SHP77 treated with DMSO at 0.1 percent for 48 hours (cell line): ENCODE data around the gene LCLAT1.
A peak's percentile ranks its signal among the peaks of the same experiment; 100 is the strongest.

Source experiments
- DNase-seq: peaks from one replicate; lab custom pipeline; 2025; lab: John Stamatoyannopoulos, UW

LCLAT1 gene

GRCh38 chr2:30645081-30645744 lies 198.2 kb downstream of the LCLAT1 start:
- DNase-seq = no peak

DNA sequence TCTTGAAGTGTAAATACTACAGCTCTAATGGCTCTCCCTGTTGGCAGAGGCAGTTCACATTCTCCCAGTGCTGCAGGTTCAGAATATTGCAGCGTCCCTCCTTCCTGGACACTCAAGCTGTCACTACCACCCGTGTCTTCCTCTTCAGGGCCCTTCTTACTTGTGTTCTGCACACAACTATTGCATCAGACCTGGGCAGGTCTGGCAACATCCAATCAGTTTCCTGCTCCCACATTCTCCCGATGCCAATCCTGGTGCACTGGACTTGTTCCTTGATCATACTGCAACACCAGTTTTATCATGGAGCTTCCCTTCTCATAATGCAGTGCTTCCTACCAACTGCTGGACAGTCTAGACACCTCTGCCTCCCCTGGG lies 198.7 kb downstream of the LCLAT1 start:
- DNase-seq = no peak

GRCh38 chr2:30647752-30648457 lies 200.9 kb downstream of the LCLAT1 start:
- no peak for DNase-seq

GRCh38 chr2:30649278-30649677 lies 202.2 kb downstream of the LCLAT1 start:
- DNase-seq = no peak

- DNase-seq = no peak
Measured at GRCh38 chr2:30649828-30650227, 202.8 kb downstream of the LCLAT1 start.

GRCh38 chr2:30652271-30652915 lies 205.3 kb downstream of the LCLAT1 start:
- no peak for DNase-seq

- no peak for DNase-seq
Measured at GRCh38 chr2:30653847-30654246, 206.8 kb downstream of the LCLAT1 start.

DNA sequence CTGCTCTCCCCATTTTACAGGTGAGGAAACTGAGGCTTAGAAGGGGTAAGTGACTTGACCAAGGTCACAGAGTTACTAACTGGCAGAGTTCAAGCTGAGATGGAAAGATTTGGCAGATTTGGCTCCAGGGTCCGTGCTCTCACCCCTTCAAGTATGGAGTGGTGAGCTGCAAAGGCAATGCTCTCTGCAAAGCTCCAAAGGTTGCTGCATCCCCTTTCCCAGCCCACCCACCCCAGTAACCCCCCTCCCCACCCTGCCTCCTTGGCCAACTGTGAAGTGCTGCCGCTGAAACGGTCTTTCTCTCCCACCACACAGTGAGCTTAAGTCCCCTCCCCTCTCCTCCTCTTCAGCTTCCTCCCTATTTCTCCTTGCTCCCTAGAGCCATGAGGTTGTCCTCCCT lies 207.4 kb downstream of the LCLAT1 start:
- DNase-seq = no peak

- DNase-seq = no peak
Measured at GRCh38 chr2:30655211-30655610, 208.2 kb downstream of the LCLAT1 start.

DNA sequence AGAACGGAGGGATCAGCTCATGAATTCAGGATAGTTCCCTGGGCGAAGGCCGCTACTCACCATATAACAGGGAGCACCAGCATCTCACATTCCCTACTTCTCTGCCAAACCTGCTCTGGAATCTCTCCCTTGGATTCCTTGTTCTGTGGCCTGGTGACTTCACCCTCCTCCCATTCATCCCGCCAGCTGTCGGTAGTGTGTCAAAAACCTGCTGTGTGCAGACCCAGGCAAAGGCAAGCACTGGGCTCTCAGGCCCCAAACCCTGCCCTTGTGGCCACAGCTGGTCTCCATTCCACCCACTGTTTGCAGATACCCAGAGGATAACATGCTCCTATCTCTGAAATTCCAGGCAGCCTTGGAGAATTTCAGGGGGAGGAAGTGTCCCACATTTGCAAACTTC lies 208.6 kb downstream of the LCLAT1 start:
- no peak for DNase-seq

DNA sequence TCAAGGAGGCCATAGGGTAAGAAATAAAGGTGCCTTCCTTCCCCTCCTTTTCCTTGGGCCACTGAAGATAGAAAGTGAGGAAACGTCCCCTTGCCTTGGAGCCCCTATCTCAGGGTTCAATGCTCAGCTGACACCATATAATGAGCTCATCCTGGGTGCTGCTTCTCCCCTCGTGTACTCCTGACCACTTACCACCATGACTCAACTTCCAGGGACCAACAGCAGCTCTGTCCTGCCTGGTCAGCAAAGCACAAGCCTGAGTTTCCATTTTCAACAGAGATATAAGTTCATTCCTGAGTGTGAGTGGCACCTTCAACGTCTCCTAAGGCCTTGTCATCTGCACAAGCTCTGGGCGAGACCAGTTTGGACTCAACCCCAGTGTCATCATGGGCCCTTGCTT lies 209.0 kb downstream of the LCLAT1 start:
- no peak for DNase-seq

- DNase-seq = no peak
Measured at GRCh38 chr2:30661173-30662107, 214.4 kb downstream of the LCLAT1 start.

- DNase-seq = peak; percentile 73
Measured at GRCh38 chr2:30662268-30663131, 215.5 kb downstream of the LCLAT1 start.

- DNase-seq = no peak
Measured at GRCh38 chr2:30663321-30663720, 216.3 kb downstream of the LCLAT1 start.

DNA sequence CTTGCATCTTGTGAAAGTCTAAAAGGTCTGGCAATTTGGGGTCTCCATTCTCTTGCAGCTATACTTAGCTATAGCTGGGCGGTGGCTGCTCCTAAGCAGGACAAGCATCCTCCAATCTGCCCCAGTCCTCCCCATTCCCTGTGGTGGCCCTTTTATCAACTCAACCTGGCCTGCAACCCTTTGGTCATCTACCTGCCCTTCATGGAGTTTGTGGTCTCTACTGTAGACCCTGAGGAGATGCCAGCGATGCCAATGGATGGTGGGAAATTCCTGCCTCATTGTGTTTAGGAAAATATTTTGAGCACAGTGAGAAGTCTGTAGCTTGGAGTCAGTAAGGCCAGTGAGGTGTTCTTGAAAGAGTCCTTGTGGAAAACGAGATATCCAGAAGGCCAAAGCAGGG lies 216.8 kb downstream of the LCLAT1 start:
- no peak for DNase-seq

- no peak for DNase-seq
Measured at GRCh38 chr2:30664761-30665358, 217.8 kb downstream of the LCLAT1 start.

DNA sequence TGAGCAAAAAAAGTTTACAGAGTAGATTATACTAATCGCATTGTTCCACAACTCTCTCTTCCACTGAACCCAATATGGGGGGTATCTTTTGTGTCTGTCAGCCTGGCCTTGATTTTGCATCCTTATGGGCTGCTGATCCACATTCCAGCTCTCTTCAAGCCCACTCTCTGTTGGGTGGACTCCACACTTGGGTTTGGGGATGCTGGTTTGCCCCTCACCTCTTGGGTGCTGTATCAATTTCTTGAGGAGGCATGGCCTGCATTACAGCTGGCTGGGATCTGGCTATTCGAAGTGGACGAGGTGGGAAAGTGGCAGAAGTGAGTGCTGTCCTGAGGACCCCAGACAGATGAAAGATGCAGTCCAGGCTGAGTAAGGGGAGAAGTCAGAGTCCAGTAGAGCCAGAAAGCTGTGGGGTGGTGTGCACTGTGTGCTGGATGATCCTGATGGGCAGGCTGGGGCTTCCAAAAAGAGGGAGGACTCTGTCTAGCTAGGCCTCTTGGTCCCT lies 218.8 kb downstream of the LCLAT1 start:
- no peak for DNase-seq

DNA sequence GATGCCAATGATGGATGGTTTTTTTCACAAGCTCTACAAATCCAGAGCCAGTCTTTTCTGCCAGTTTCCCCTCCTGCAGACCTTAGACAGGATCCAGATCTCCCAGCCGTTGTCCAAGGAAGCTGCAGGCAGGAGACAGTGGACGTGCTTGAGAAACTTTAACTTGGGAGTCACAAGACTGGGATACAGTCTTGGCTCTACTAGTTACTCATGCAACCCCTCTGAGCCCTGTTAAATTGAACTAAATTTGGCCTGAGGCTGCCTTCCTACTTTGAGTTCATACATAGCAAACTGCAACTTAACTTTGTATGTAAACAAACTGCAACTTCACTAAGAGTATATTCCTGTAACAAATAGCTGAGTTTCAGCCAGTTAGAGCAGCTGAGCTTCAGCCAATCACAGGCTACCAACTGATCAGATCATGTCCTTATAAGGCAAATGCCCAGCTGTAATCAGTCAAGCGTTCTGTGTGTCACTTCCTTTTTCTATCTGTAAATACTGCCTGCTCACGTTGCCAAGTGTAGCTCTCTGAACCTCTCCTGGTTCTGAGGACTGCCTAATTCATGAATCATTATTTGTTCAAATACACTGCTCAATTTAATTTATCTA lies 219.3 kb downstream of the LCLAT1 start:
- DNase-seq = peak; percentile 46

DNA sequence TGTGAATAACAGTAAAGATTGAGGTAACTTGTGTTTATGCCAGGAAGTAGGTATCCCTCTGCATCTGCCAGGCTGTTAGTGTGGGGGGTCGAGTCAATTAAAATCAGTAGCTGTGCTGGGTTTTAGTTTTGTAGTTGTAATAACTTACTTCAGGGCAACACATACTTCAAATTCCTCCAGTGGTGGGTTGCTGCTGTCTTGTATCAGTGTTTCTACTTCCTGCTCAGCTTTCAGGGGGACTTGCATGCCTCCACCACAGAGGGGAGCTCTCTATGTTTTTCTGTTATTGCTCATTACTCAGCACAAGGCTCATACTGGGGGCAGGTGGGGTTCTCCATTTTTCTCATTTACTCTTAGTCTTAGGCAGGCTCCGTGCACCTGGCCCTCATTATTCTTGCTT lies 223.4 kb downstream of the LCLAT1 start:
- DNase-seq = no peak

GRCh38 chr2:30673127-30673526 lies 226.1 kb downstream of the LCLAT1 start:
- DNase-seq = no peak
